ENCODE data around the gene POLK. TPM values are rescaled to one million over a fixed set of nuclear protein-coding genes. Genes with fewer than 3 reads are reported as not detected.

The POLK gene
- total and polyA plus RNA-seq, 2 of the 8 experiments (the other 6 are each of a cell fraction or from before 2014, with no cell fraction given) = 2.0 to 9.0 TPM

DNA sequence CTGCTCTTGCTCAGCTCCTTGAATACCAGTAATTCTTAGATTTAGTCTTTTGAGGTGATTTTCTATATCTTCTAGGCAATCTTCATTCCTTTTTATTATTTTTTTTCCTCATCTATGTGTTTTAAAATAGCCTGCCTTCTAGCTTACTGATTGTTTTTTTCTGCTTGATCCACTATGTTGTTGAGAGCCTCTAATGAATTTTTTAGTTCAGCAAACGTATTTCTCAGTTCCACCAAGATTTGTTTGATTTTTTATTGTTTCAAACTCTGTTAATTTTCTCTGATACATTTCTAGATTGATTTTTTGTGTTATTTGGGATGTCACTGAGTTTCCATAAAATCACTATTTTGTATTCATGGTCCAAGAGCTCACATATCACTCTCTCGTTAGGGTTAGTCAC is 9.5 kb downstream of the POLK start:
- Histone ChIP-seq H3K27me3 (replicated peaks in 1 of 4; ENCODE audit: control insufficient read depth in 3 of 4, extremely low read depth in 1 of 4, insufficient read depth in 3 of 4, low read length in 3 of 4) (no peaks in the 10 kb centered on the region), H3K23ac (ENCODE audit: insufficient read length) (no peak overlapping the region), H4K20me1 (replicated peaks in 1 of 2; ENCODE audit: control insufficient read depth in 1 of 2, insufficient read depth in 2 of 2, low read length in 2 of 2) (no peaks in the 10 kb centered on the region), H2AK5ac (ENCODE audit: low read depth, low read length) (no peak overlapping the region), H3K4me1 (replicated peaks in 1 of 4; ENCODE audit: control insufficient read depth in 3 of 4, insufficient read depth in 4 of 4, low read length in 3 of 4) (no peaks in the 10 kb centered on the region; a peak in 1 of 7 replicates), H3K4ac (replicated peaks; ENCODE audit: insufficient read length, low read depth, low read length) (no peak overlapping the region), H3K79me1 (ENCODE audit: low read depth, low read length) (peaks cover 7% of the 10 kb centered on the region), H2BK5ac (ENCODE audit: low read depth, low read length) (no peak overlapping the region), H3K56ac (replicated peaks; ENCODE audit: insufficient read length, low read depth, low read length) (no peak overlapping the region), H3K36me3 (ENCODE audit: control insufficient read depth in 2 of 4, insufficient read depth in 4 of 4, low read length in 3 of 4) (no peaks in the 10 kb centered on the region), H3K27ac (ENCODE audit: low read depth, low read length) (no peak overlapping the region), H3K4me3 (ENCODE audit: extremely low read depth in 1 of 4, insufficient read depth in 2 of 4, low read depth in 3 of 4, low read length in 4 of 4) (no peak overlapping the region), H2BK20ac (ENCODE audit: low read length) (no peak overlapping the region), H2BK15ac (ENCODE audit: low read length) (no peak overlapping the region), H2BK120ac (replicated peaks; ENCODE audit: low read depth, low read length) (no peak overlapping the region), H4K8ac (ENCODE audit: extremely low read depth, insufficient read depth, low read length) (no peak overlapping the region), H3K4me2 (ENCODE audit: insufficient read depth in 1 of 2, low read depth in 2 of 2, low read length in 2 of 2) (no peak overlapping the region), H3K9me3 (ENCODE audit: insufficient read depth in 2 of 2, low read depth in 1 of 2, low read length in 1 of 2) (peaks cover 3 to 7% of the 10 kb centered on the region in 2 experiments; a peak in 2 of 4 replicates), H3K9ac (replicated peaks in 1 of 4; ENCODE audit: extremely low read depth in 1 of 4, low read depth in 3 of 4, low read length in 3 of 4) (no peak overlapping the region), H4K5ac (ENCODE audit: insufficient read length, low read depth, low read length) (no peak overlapping the region), H3K14ac (ENCODE audit: insufficient read length) (no peak overlapping the region), H4K91ac (replicated peaks; ENCODE audit: insufficient read length, low read length) (no peak overlapping the region), H2BK12ac (ENCODE audit: low read depth, low read length) (no peak overlapping the region), H2AFZ (ENCODE audit: low read length) (no peak overlapping the region), H3K23me2 (ENCODE audit: low read depth, low read length) (no peaks in the 10 kb centered on the region), H3K79me2 (ENCODE audit: control insufficient read depth in 1 of 2, insufficient read depth in 2 of 2, low read length in 2 of 2) (peaks cover 0 to 33% of the 10 kb centered on the region in 2 experiments; a peak in 2 of 4 replicates), H3K18ac (ENCODE audit: extremely low read depth, low read length) (no peak overlapping the region)
- WGBS, 2 experiments (ENCODE audit: extremely low coverage in 1 of 2, insufficient coverage in 1 of 2, insufficient read length in 1 of 2, insufficient replicate concordance in 2 of 2, low coverage in 1 of 2, low lambda C conversion rate in 2 of 2, missing lambda C conversion rate in 1 of 2) = 87% methylated on average over 2 of the region's 2 CpGs; no CpG with 5 or more reads in 1 of the 2 experiments
- ChIA-PET CTCF (ENCODE audit: partially characterized antibody) (no interaction called here), POLR2A (ENCODE audit: partially characterized antibody) (no interaction called here)
- TF ChIP-seq TAF1 (IDR thresholded peaks at IDR 0.05; ENCODE audit: low read depth, low read length) = no peak
- no peak for TF ChIP-seq MAFK (IDR thresholded peaks at IDR 0.05; ENCODE audit: low read depth, low read length)
- no peak for TF ChIP-seq CBX5 (IDR thresholded peaks at IDR 0.05; ENCODE audit: low read depth, low read length)
- no peak for TF ChIP-seq ZNF274 (IDR thresholded peaks at IDR 0.05; ENCODE audit: borderline replicate concordance, extremely low read depth, low read length)
- TF ChIP-seq KDM4A (IDR thresholded peaks at IDR 0.05; ENCODE audit: low read depth, low read length, severe bottlenecking) = no peak
- no peak for DNase-seq (ENCODE audit: low read depth in 1 of 2, low spot score in 2 of 2)
- no peak for FAIRE-seq
